Left ventricle myocardium inferior (tissue), 1 donor: ENCODE data around the gene TMED3. TPM values are rescaled to one million over a fixed set of nuclear protein-coding genes. Genes with fewer than 3 reads are reported as not detected.

ENCODE experiments used
- DNase-seq: peaks from one replicate; pipeline ENCODE4 v3.0.0-alpha.2; 2020
- H3K27ac ChIP-seq: fragments of 200-600 bp; replicated peaks from 2 replicates; pipeline ENCODE4 v1.8.0; 2021
- H3K27me3 ChIP-seq: fragments of 200-600 bp; 2 replicates; pipeline ENCODE4 v1.8.0; 2021; ENCODE audit warnings: low read depth
- H3K36me3 ChIP-seq: fragments of 200-600 bp; 2 replicates; pipeline ENCODE4 v1.8.0; 2021
- H3K4me1 ChIP-seq: fragments of 200-600 bp; 2 replicates; pipeline ENCODE4 v1.8.0; 2021
- H3K4me3 ChIP-seq: fragments of 200-600 bp; 2 replicates; pipeline ENCODE4 v1.8.0; 2021; ENCODE audit warnings: mild to moderate bottlenecking, moderate library complexity
- H3K9me3 ChIP-seq: fragments of 200-600 bp; replicated peaks from 2 replicates; pipeline ENCODE4 v1.8.0; 2021
- CTCF ChIP-seq: fragments of 200-600 bp; IDR thresholded peaks from 2 replicates; pipeline ENCODE4 v1.8.0; 2021; ENCODE audit warnings: antibody characterized with exemption, mild to moderate bottlenecking, borderline replicate concordance
- intact Hi-C: fragments of 100-400 bp; cut with micrococcal nuclease; formaldehyde crosslinking; loops from one replicate; pipeline ENCODE4 v1.11.0; 2022
- total RNA-seq: library from RNA; stranded (reverse); fragmentation: NEBNext Ultra II Directional; extraction: Animal tissue kit (Norgen Biotek cat#: 25700); gene quantifications from one replicate; pipeline ENCODE4 v1.2.1, GENCODE V29; 2021
- donor health status: DM: no; HTN: yes; CAD: no; lungs with severe emphysema.

Gene TMED3
- total RNA-seq, 1 donor from 2014 or later = 22.8 TPM

GRCh38 chr15:79370716-79371115 lies 59.8 kb downstream of the TMED3 start:
- Histone ChIP-seq H3K27me3 (peaks cover 18% of the 10 kb centered on the region), H3K4me1 (no peaks in the 10 kb centered on the region), H3K9me3 (no peaks in the 10 kb centered on the region), H3K4me3 (no peak overlapping the region), H3K36me3 (no peaks in the 10 kb centered on the region), H3K27ac (no peak overlapping the region)
- intact Hi-C loops = no loop called here
- DNase-seq = no peak
- no peak for TF ChIP-seq CTCF

- Histone ChIP-seq H3K4me1 (no peaks in the 10 kb centered on the region), H3K27ac (no peak overlapping the region), H3K27me3 (peaks cover 10% of the 10 kb centered on the region), H3K9me3 (no peaks in the 10 kb centered on the region), H3K36me3 (no peaks in the 10 kb centered on the region), H3K4me3 (no peak overlapping the region)
- TF ChIP-seq CTCF = no peak
- no peak for DNase-seq
- intact Hi-C loops = no loop called here
Observed at GRCh38 chr15:79371591-79371990, 60.7 kb downstream of the TMED3 start.

GRCh38 chr15:79372428-79372827 lies 61.5 kb downstream of the TMED3 start:
- Histone ChIP-seq H3K4me1 (no peaks in the 10 kb centered on the region), H3K27me3 (peaks cover 2% of the 10 kb centered on the region), H3K27ac (no peak overlapping the region), H3K36me3 (no peaks in the 10 kb centered on the region), H3K4me3 (no peak overlapping the region), H3K9me3 (no peaks in the 10 kb centered on the region)
- no peak for DNase-seq
- intact Hi-C loops = no loop called here
- TF ChIP-seq CTCF = no peak

Other genes starting within 250 kb of the TMED3 start
- gene RASGRF1, start 220.3 kb upstream of the TMED3 start, total RNA-seq = not detected
- gene ANKRD34C, start 28.4 kb upstream of the TMED3 start, total RNA-seq = 0.66 TPM
- gene MINAR1, start 121.2 kb downstream of the TMED3 start, total RNA-seq = 0.05 TPM